ENCODE data around the gene BCAS1.
"Not testable (repeated sequence)": the region's sequence is repeated elsewhere in the genome, so short reads cannot be mapped to it uniquely, and the experiment has no call there.

Gene BCAS1

GRCh38 chr20:53935344-53936084, 134.9 kb downstream of the BCAS1 start:
- Histone ChIP-seq H3K27me3 (ENCODE audit: control insufficient read depth, insufficient read depth, low read length) (no peaks in the 10 kb centered on the region), H3K4me1 (ENCODE audit: control insufficient read depth, insufficient read depth, low read length) (peaks cover 44% of the 10 kb centered on the region), H3K4me2 (ENCODE audit: low read length) (peak overlapping the region; percentile 52), H3K4me3 (ENCODE audit: low read length) (no peak overlapping the region), H3K36me3 (ENCODE audit: insufficient read depth, low read length) (no peaks in the 10 kb centered on the region), H3K9ac (ENCODE audit: low read depth, low read length) (peak overlapping the region; percentile 59), H3K9me3 (replicated peaks; ENCODE audit: low read length) (no peaks in the 10 kb centered on the region)

- peak overlapping the region; percentile 52 for H3K4me2 ChIP-seq (ENCODE audit: low read length)
- peak overlapping the region; percentile 3 for H3K4me3 ChIP-seq (ENCODE audit: low read length)
These were observed 135.7 kb downstream of the BCAS1 start for GRCh38 chr20:53934421-53935343.

GRCh38 chr20:53933232-53933846, 137.1 kb downstream of the BCAS1 start:
- Histone ChIP-seq H3K4me3 (ENCODE audit: low read length) (no peak overlapping the region), H3K9me3 (replicated peaks; ENCODE audit: low read length) (no peaks in the 10 kb centered on the region), H3K36me3 (ENCODE audit: insufficient read depth, low read length) (no peaks in the 10 kb centered on the region), H3K4me1 (ENCODE audit: control insufficient read depth, insufficient read depth, low read length) (peaks cover 30% of the 10 kb centered on the region), H3K9ac (ENCODE audit: low read depth, low read length) (no peak overlapping the region), H3K4me2 (ENCODE audit: low read length) (no peak overlapping the region), H3K27me3 (ENCODE audit: control insufficient read depth, insufficient read depth, low read length) (no peaks in the 10 kb centered on the region)

More at GRCh38 chr20:53934421-53935343, 135.7 kb downstream of the BCAS1 start:
- Histone ChIP-seq H3K27me3 (ENCODE audit: control insufficient read depth, insufficient read depth, low read length) (no peaks in the 10 kb centered on the region), H3K4me1 (ENCODE audit: control insufficient read depth, insufficient read depth, low read length) (peaks cover 40% of the 10 kb centered on the region), H3K9me3 (replicated peaks; ENCODE audit: low read length) (no peaks in the 10 kb centered on the region), H3K36me3 (ENCODE audit: insufficient read depth, low read length) (no peaks in the 10 kb centered on the region), H3K9ac (ENCODE audit: low read depth, low read length) (peak overlapping the region; percentile 59)

GRCh38 chr20:53932655-53933192, 137.7 kb downstream of the BCAS1 start:
- not testable (repeated sequence) for H3K27me3 ChIP-seq (ENCODE audit: control insufficient read depth, insufficient read depth, low read length); H3K4me2 ChIP-seq (ENCODE audit: low read length); H3K4me3 ChIP-seq (ENCODE audit: low read length); H3K9ac ChIP-seq (ENCODE audit: low read depth, low read length); H3K9me3 ChIP-seq (replicated peaks; ENCODE audit: low read length); H3K36me3 ChIP-seq (ENCODE audit: insufficient read depth, low read length)
- peaks cover 30% of the 10 kb centered on the region for H3K4me1 ChIP-seq (ENCODE audit: control insufficient read depth, insufficient read depth, low read length)

- Histone ChIP-seq H3K4me3 (ENCODE audit: low read length) (no peak overlapping the region), H3K4me1 (ENCODE audit: control insufficient read depth, insufficient read depth, low read length) (peaks cover 36% of the 10 kb centered on the region), H3K4me2 (ENCODE audit: low read length) (no peak overlapping the region), H3K9me3 (replicated peaks; ENCODE audit: low read length) (no peaks in the 10 kb centered on the region), H3K9ac (ENCODE audit: low read depth, low read length) (no peak overlapping the region), H3K27me3 (ENCODE audit: control insufficient read depth, insufficient read depth, low read length) (no peaks in the 10 kb centered on the region), H3K36me3 (ENCODE audit: insufficient read depth, low read length) (no peaks in the 10 kb centered on the region)
These were observed 138.8 kb downstream of the BCAS1 start for GRCh38 chr20:53931597-53931996.

GRCh38 chr20:53930651-53931504, 139.5 kb downstream of the BCAS1 start:
- Histone ChIP-seq H3K4me1 (ENCODE audit: control insufficient read depth, insufficient read depth, low read length) (peaks cover 43% of the 10 kb centered on the region), H3K27me3 (ENCODE audit: control insufficient read depth, insufficient read depth, low read length) (no peaks in the 10 kb centered on the region), H3K4me3 (ENCODE audit: low read length) (no peak overlapping the region), H3K36me3 (ENCODE audit: insufficient read depth, low read length) (no peaks in the 10 kb centered on the region), H3K9ac (ENCODE audit: low read depth, low read length) (no peak overlapping the region), H3K4me2 (ENCODE audit: low read length) (no peak overlapping the region), H3K9me3 (replicated peaks; ENCODE audit: low read length) (no peaks in the 10 kb centered on the region)

- no peak overlapping the region for H3K4me3 ChIP-seq (ENCODE audit: low read length)
- H3K27me3 ChIP-seq (ENCODE audit: control insufficient read depth, insufficient read depth, low read length) = no peaks in the 10 kb centered on the region
- no peak overlapping the region for H3K4me2 ChIP-seq (ENCODE audit: low read length)
- no peaks in the 10 kb centered on the region for H3K9me3 ChIP-seq (replicated peaks; ENCODE audit: low read length)
- H3K36me3 ChIP-seq (ENCODE audit: insufficient read depth, low read length) = no peaks in the 10 kb centered on the region
- H3K9ac ChIP-seq (ENCODE audit: low read depth, low read length) = no peak overlapping the region
- H3K4me1 ChIP-seq (ENCODE audit: control insufficient read depth, insufficient read depth, low read length) = peaks cover 40% of the 10 kb centered on the region
These were observed 140.3 kb downstream of the BCAS1 start for GRCh38 chr20:53929974-53930650.

- Histone ChIP-seq H3K9me3 (replicated peaks; ENCODE audit: low read length) (no peaks in the 10 kb centered on the region), H3K9ac (ENCODE audit: low read depth, low read length) (no peak overlapping the region), H3K4me2 (ENCODE audit: low read length) (no peak overlapping the region), H3K4me1 (ENCODE audit: control insufficient read depth, insufficient read depth, low read length) (peaks cover 33% of the 10 kb centered on the region), H3K36me3 (ENCODE audit: insufficient read depth, low read length) (no peaks in the 10 kb centered on the region), H3K4me3 (ENCODE audit: low read length) (no peak overlapping the region), H3K27me3 (ENCODE audit: control insufficient read depth, insufficient read depth, low read length) (no peaks in the 10 kb centered on the region)
These were observed 141.0 kb downstream of the BCAS1 start for GRCh38 chr20:53929399-53929798.

- H3K4me1 ChIP-seq (ENCODE audit: control insufficient read depth, insufficient read depth, low read length) = peaks cover 32% of the 10 kb centered on the region
- H3K36me3 ChIP-seq (ENCODE audit: insufficient read depth, low read length) = no peaks in the 10 kb centered on the region
- H3K27me3 ChIP-seq (ENCODE audit: control insufficient read depth, insufficient read depth, low read length) = no peaks in the 10 kb centered on the region
- H3K4me2 ChIP-seq (ENCODE audit: low read length) = no peak overlapping the region
- no peak overlapping the region for H3K4me3 ChIP-seq (ENCODE audit: low read length)
- no peak overlapping the region for H3K9ac ChIP-seq (ENCODE audit: low read depth, low read length)
- no peaks in the 10 kb centered on the region for H3K9me3 ChIP-seq (replicated peaks; ENCODE audit: low read length)
These were observed 142.4 kb downstream of the BCAS1 start for GRCh38 chr20:53927990-53928389.

GRCh38 chr20:53926428-53927028, 143.9 kb downstream of the BCAS1 start:
- Histone ChIP-seq H3K4me1 (ENCODE audit: control insufficient read depth, insufficient read depth, low read length) (peaks cover 35% of the 10 kb centered on the region), H3K9ac (ENCODE audit: low read depth, low read length) (peak overlapping the region; percentile 52), H3K4me2 (ENCODE audit: low read length) (peak overlapping the region; percentile 38)

More at GRCh38 chr20:53926428-53927028, 143.9 kb downstream of the BCAS1 start:
- H3K36me3 ChIP-seq (ENCODE audit: insufficient read depth, low read length) = no peaks in the 10 kb centered on the region
- H3K9me3 ChIP-seq (replicated peaks; ENCODE audit: low read length) = no peaks in the 10 kb centered on the region
- H3K27me3 ChIP-seq (ENCODE audit: control insufficient read depth, insufficient read depth, low read length) = no peaks in the 10 kb centered on the region
- H3K4me3 ChIP-seq (ENCODE audit: low read length) = peak overlapping the region; percentile 6

Data from skeletal muscle satellite cell (primary cell).